CD4-positive, alpha-beta T cell treated with Interleukin-15 for 1 hour (primary cell): ENCODE data around the gene AXIN2.
"Not testable (repeated sequence)": the region's sequence is repeated elsewhere in the genome, so short reads cannot be mapped to it uniquely, and the experiment has no call there.

ENCODE experiments used
- DNase-seq: peaks from one replicate; pipeline ENCODE4 v3.0.0-alpha.2; 2020

Gene AXIN2

DNA sequence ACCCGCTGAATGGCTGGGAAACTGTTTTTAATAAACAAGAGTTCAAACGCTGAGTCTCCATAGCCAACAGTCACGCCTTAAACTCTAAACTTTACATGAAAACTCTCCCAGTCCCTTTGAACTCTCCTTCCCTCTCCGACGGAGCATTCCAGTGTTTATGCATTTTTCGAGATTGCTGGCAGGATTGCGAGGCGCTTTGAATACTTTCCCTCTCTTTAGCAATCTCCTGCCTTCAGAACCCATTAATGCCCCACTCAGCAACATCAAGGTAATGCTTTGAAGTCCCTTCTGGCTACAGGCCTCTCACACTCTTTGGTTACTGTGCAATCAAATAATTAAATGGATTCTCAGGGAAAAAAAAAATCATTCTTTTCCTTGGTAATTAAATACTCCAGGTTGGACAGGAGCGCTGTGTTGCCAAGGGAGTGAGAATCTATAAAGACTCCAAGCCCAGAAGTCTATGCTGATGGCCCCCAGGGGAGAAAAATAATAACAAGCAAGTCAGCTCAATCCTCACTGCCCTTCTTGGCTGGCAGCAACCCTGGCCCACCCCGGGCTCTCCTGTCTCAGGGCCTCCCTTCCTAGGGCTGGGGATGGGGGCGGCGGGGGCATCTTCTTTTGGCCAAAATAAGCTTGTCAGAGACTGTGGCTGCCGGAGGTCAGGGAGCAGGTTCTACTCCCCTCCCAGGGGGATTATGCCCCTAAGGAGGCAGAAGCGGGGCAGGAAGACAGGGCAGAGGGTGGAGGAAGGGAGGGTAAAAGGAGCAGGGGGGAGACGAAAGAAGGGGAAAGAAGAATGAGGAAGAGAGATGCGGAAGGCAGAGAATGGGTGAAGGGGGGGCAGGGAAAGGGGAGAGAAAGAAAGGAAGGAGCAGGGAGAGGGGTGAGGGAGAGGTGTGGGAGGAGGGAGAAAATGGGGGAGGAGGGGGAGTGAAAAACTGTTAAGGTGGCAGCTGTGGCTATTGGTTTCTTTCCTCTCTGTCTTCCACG, 45.2 kb downstream of the AXIN2 start:
- no peak for DNase-seq

- no peak for DNase-seq
Measured at GRCh38 chr17:65515512-65515911, 45.9 kb downstream of the AXIN2 start.

- no peak for DNase-seq
Measured at GRCh38 chr17:65514541-65514940, 46.9 kb downstream of the AXIN2 start.

GRCh38 chr17:65514082-65514481, 47.4 kb downstream of the AXIN2 start:
- no peak for DNase-seq

DNA sequence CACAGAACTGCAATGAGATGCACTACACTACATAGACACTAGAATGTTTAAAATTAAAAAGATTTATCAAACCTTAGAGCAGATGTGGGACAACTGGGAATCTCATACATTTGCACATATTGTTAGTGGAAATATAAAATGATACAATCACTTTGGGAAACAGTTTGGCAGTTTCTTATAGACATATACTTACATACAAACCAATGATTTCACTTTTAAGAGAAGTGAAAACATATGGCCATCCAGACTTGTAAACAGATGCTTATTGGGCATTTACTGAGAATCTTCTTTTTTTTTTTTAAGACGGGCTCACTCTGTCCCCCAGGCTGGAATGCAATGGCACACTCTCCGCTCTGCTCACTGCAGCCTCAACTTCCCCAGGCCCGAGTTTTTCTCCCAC, 50.1 kb downstream of the AXIN2 start:
- no peak for DNase-seq

DNA sequence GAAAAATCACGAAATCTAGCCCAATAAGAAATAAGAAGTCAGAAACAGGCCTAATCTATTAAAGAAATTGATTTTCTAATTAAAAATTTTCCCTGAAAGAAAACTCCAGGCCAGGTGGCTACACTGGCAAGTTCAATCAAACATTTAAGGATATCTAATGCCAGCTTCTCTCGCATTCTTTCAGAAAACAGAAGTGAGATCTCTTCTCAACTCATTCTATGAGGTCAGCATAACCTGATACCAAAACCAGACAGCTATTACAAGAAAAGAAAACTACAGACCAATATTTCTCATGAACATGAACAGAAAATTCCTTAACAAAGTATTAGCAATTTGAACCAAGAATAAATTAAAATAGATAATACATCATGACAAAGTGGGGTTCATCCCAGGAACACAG, 52.4 kb downstream of the AXIN2 start:
- DNase-seq = no peak

- not testable (repeated sequence) for DNase-seq
Measured at GRCh38 chr17:65504673-65505072, 56.8 kb downstream of the AXIN2 start.

GRCh38 chr17:65504141-65504540, 57.3 kb downstream of the AXIN2 start:
- no peak for DNase-seq

DNA sequence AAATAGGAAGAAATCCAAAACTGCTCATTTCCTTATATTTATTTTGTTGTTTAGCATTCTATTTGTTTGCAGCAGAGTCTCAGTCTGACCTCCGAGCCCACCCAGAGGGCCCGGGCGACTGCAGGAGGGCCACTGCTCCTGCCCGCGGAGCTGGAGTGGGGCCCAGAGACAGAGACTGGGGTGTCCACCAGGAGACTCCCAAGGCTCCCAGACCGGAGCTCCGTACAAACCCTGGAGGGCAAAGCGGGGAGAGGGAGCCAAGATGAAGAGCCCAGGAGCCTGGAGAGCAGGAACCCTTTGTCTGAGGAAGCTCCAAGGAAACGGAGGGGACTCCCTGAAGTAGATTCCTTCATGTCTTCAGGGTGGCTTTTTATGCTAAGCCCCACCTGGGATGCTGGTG, 57.9 kb downstream of the AXIN2 start:
- no peak for DNase-seq

GRCh38 chr17:65498816-65499215, 62.6 kb downstream of the AXIN2 start:
- DNase-seq = no peak

- DNase-seq = no peak
Measured at GRCh38 chr17:65496801-65497200, 64.6 kb downstream of the AXIN2 start.

DNA sequence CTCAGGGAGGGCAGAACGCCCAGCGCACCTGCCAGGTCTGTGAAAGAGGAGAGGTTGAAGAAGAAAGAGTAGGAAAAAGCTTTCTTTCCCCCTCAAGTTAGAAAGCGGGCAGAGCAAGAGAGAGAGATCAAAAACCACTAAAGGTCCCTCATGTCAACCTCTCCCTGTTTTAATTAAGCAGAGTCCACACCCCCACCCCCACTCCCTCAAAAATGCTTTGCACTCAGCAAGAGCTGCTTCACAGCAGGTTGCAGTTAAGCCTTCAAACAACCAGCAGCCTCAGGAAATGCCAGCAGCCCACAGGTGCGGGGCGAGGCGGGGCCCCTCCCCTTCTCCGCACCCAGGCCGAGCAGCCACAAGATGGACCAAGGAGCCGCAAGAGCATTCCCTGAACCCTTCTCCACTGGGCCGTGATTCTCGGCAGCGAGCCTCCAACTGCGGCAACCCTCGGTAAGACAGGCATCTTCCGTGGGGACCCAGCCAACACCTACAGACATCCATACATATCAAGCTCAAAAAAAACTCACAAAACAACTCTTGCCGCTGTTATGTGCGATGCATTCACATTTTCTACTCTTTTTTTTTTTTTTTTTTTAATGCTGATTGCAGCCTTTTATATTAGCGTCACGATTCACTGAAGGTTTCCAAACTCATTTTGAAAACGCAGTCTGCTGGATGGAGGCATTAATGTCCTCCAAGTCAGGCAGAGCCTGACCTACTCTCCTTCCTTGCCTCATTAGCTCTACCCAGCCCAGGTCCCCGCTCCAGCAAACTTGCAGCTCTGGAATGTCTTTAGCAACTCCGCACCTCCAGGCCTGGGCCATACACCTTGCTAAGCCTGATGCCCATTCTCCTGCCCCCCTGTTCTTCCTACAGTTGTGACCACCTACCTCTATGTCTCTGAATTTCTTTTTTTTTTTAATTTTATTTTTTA, 66.1 kb downstream of the AXIN2 start:
- DNase-seq = no peak

DNA sequence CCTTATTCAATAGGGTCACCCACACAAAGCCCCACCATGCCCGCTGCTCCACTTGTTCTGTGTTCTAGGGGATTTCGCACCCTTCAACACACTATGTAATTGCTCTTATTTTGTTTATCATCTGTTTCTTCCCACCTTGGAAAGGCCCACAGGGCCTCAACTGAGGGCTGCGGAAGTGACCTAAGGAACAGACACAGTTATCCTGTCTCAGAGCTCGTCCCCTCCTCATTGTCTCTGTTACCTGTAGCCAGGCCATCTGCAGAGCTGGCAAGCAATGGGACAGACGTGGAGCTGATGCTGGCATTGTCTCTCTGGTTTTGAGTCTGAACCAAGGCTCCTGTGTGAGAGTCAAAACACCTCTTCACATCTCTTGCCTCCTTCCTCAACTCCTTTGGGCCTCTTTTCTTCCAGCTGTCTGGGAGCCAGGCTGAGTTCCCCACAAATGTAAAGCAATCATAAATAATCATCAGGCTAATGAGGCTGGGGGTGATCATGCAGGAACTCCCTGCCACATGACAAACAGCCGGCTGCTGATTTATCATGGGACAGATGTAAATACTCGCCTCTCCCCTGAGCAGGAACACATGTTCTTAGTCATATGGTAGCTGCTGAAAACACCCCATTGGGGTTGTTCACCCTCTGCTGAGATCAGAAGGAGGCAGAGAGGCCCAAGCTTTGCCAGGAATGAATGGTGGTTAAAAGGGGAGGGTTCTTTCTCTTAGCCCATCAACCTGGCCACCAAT, 71.9 kb downstream of the AXIN2 start:
- no peak for DNase-seq

DNA sequence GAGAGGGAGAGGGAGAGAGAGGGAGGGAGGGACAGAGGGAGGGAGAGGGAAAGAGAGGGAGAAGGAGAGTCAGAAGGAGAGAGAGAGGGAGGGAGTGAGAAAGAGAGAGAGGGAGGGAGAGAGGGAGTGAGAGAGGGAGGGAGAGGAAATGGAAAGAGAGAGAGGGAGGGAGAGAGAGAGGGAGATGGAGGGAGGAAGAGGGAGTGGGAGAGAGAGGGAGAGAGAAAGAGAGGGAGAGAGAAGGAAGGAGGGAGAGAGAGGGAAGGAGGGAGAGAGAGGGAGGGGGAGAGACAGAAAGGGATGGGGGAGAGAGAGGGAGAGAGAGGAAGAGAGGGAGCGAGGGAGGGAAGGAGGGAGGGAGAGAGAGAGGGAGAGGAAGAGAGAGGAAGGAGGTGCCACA, 72.8 kb downstream of the AXIN2 start:
- no peak for DNase-seq

DNA sequence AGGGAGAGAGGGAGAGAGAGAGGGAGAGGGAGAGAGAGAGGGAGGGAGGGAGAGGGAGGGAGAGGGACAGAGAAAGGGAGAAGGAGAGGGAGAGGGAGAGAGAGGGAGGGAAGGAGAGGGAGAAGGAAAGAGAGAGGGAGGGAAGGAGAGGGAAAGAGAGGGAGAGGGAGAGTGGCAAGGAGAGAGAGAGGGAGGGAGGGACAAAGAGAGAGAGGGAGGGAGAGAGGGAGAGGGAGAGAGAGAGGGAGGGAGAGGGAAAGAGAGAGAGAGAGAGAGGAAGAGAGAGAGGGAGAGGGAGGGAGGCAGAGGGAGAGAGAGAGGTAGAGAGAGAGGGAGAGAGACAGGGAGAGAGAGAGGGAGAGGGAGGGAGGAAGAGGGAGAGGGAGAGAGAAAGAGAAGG, 73.5 kb downstream of the AXIN2 start:
- DNase-seq = no peak

GRCh38 chr17:65487161-65487560, 74.3 kb downstream of the AXIN2 start:
- DNase-seq = no peak

DNA sequence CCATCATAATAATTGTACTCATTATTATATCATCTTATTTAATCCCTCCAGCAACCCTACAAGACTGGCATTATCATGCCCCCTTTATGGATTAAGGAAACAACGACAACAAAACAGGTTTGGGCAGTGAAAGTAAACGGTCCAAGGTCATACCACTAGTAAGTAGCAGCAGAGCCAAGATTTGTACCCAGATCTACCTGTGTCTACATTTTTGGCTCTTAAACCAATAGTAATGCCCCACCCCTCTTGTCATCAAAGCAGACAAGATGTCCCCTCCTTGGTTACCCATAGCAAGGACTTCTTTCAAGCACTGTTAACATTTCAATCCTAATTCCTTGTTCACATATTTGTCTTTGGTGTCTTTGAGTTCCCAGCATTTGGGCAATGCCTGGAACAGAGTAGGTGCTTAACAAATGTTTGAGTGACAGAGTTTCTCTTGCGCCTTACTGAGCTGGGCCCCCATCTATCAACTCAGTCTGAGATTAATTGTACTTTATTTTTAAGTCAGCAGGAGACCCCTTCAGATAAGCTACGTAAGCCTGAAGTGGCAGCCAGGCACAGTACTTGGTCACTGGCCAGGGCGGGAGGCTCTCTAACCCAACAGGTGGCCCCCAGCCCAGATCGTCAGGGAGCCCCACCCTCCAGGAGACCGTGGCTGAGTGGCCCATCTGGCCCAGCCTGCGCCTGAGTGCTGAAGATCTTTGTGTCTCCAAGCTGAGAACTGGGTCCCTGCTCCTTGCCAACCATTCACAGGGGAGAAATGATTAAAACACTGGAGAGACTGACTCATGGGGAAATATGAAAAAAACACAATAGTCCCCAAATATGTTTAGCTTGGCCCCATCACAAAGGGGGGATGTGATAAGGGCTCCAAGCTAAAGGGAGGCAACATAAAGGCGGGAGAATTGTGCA, 75.8 kb downstream of the AXIN2 start:
- DNase-seq = no peak

GRCh38 chr17:65484405-65484804, 77.0 kb downstream of the AXIN2 start:
- DNase-seq = not testable (repeated sequence)

DNA sequence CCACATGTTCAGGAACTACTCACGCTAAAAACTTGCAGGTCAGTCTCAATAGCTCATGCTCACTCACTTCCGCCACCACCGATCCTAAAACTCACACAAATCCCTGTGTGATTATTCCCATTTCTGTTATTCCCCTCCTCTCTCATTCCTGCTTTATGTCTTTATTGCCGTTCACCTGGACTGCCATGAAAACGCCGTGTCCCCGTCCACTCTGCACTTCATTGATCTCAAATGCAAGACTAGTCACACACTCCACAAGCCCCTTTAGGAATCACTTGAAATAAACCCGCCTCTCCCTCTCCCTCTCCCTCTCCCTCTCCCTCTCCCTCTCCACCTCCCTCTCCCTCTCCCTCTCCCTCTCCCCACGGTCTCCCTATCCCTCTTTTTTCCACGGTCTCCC, 78.0 kb downstream of the AXIN2 start:
- DNase-seq = no peak

DNA sequence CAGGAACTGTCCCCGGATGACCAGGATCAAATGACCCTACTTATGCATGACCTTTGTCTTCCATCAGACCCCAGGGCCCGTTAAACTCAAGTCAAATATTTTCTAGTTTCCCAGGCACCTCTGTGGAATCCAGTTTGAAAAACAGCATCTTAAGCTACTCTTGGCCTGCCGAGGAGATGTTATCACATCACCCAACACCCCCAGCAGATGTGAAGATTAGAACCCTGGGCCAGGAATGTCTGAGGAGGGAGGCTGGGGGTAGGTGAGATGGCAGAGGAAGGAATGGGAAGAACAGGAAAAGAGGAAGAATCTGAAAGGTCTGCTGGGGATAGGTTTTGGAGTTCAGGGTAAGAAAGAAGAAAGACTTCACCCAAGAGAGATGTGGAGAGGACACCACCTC, 79.2 kb downstream of the AXIN2 start:
- no peak for DNase-seq

- DNase-seq = no peak
Measured at GRCh38 chr17:65479282-65479681, 82.2 kb downstream of the AXIN2 start.
